ENCODE data around the gene C1QL1. TPM values are rescaled to one million over a fixed set of nuclear protein-coding genes. Genes with fewer than 3 reads are reported as not detected.

C1QL1 gene
- total and polyA plus RNA-seq, 2 of the 13 experiments (the other 11 are each of a cell fraction or from before 2014, with no cell fraction given), result 0.11 TPM

DNA sequence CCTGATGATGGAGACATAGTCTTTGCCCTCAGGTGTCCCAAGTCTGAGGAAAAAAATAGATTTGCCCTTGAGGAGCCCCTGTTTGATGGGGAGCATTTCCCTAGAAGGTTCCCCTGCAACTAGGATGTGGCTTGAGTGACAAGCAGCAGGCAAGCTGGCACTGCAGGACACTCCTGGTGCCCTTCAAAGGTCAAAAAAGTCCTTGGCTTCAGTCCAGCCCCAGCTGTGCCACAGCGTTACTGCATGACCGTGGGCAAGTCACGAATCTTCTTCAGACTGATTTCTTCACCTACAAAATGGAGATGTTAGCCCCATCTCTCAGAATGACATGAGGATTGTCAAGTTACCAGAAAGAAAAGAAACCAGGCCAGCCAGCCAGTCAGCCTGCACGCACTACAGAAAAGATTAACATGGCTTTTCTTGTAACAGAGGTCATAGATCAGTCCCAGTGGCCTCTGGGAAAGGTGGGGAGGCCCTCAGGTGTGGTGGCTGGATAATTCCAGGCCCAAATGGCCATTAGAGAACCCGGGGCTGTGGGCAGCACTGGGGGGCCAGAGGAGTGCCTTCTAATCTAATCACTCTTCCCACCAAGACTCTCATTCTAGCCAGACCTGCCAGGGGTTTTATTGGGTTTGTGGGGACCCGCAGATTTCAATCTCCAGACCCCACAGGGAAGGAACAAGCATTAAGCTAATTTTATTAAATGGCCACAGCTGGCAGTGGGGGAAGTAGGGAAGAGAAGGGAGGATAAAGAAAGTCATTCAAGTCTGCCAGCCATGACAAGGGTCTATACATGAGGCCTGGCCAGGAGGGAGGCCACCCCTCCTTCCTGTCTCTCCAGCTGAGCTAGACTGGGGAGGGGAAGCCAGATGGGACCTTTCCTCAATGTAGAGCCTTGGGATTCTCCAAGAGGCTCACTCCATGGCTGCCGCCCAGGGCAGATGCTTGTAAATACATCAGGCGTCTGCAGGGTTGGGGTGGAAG lies 10.8 kb downstream of the C1QL1 start:
- in situ Hi-C loops (cut with HindIII; ENCODE audit: extremely low pct_ligation_motif_present, low pct_unique_long_range_greater_than_20kb), result no loop called here
- DNase-seq (ENCODE audit: low spot score), result no peak
- no peak overlapping the region for H3K27ac ChIP-seq (ENCODE audit: extremely low read length, insufficient read depth, low read length)
- H3K4me2 ChIP-seq (ENCODE audit: low read depth, low read length), result peak overlapping the region; percentile 84
- H3K27me3 ChIP-seq (ENCODE audit: control insufficient read depth in 1 of 2, insufficient read depth in 2 of 2, low read length in 2 of 2), result peaks cover 0 to 14% of the 10 kb centered on the region in 2 experiments; a peak in 1 of 5 replicates
- intact Hi-C loops (cut with micrococcal nuclease; ENCODE audit: unreplicated experiment), result no loop called here
- no TSS peak for BruUV-seq (replicated peaks)
- ATAC-seq, result peak; percentile 37
- POLR2A ChIA-PET, result no interaction called here
- CTCF ChIA-PET (ENCODE audit: low intra/inter-chr PET ratio, low total read pairs), result no interaction called here
- no peaks in the 10 kb centered on the region for H3K9me3 ChIP-seq (ENCODE audit: low read length)
- H3K4me3 ChIP-seq (replicated peaks in 1 of 3; ENCODE audit: insufficient read depth in 1 of 3, low read depth in 2 of 3, low read length in 3 of 3), result peak overlapping the region; percentile 25 to 58 (median 39)
- H3K4me1 ChIP-seq (ENCODE audit: insufficient read depth, low read length), result peaks cover 34% of the 10 kb centered on the region
- 18% methylated on average over 7 of the region's 8 CpGs for WGBS (ENCODE audit: low lambda C conversion rate)
- no peaks in the 10 kb centered on the region for H3K36me3 ChIP-seq (replicated peaks in 1 of 2; ENCODE audit: control insufficient read depth in 1 of 2, insufficient read depth in 2 of 2, low read length in 2 of 2)
- no peaks in the 10 kb centered on the region for H3K79me2 ChIP-seq (ENCODE audit: insufficient read depth, low read length)
- peak overlapping the region; percentile 42; the same call in 1 of the 2 replicates for H3K9ac ChIP-seq (ENCODE audit: insufficient read depth, low read depth, low read length)
- H4K20me1 ChIP-seq (ENCODE audit: insufficient read depth, low read length), result no peaks in the 10 kb centered on the region
- FAIRE-seq, result peak; percentile 88
- peak overlapping the region; percentile 78 for H2AFZ ChIP-seq (ENCODE audit: low read length)
- TF ChIP-seq MED1 (CRISPR knock-in tag; IDR thresholded peaks at IDR 0.05) (peak; percentile 36; the same call in 1 of the 2 replicates), ZMYM4 (CRISPR knock-in tag; IDR thresholded peaks at IDR 0.05) (0 out of 2 replicates have a peak, but pooled peaks have one; percentile 19), IKZF4 (CRISPR knock-in tag; IDR thresholded peaks at IDR 0.05; ENCODE audit: borderline replicate concordance, low read depth, not compliant biosample characterization) (no peak), KAT8 (CRISPR knock-in tag; IDR thresholded peaks at IDR 0.05) (0 out of 2 replicates have a peak, but pooled peaks have one; percentile 35), YEATS2 (CRISPR knock-in tag; IDR thresholded peaks at IDR 0.05; ENCODE audit: borderline replicate concordance) (0 out of 2 replicates have a peak, but pooled peaks have one; percentile 33), PHF20 (CRISPR knock-in tag; IDR thresholded peaks at IDR 0.05) (peak; percentile 45; the same call in 1 of the 2 replicates), GZF1 (CRISPR knock-in tag; IDR thresholded peaks at IDR 0.05) (no peak), NCOR1 (IDR thresholded peaks at IDR 0.05; ENCODE audit: borderline replicate concordance, low read length) (no peak), ZKSCAN1 (IDR thresholded peaks at IDR 0.05; ENCODE audit: low read length) (no peak), ZNF543 (CRISPR knock-in tag; IDR thresholded peaks at IDR 0.05) (no peak)
- TF ChIP-seq, protein P1, sequence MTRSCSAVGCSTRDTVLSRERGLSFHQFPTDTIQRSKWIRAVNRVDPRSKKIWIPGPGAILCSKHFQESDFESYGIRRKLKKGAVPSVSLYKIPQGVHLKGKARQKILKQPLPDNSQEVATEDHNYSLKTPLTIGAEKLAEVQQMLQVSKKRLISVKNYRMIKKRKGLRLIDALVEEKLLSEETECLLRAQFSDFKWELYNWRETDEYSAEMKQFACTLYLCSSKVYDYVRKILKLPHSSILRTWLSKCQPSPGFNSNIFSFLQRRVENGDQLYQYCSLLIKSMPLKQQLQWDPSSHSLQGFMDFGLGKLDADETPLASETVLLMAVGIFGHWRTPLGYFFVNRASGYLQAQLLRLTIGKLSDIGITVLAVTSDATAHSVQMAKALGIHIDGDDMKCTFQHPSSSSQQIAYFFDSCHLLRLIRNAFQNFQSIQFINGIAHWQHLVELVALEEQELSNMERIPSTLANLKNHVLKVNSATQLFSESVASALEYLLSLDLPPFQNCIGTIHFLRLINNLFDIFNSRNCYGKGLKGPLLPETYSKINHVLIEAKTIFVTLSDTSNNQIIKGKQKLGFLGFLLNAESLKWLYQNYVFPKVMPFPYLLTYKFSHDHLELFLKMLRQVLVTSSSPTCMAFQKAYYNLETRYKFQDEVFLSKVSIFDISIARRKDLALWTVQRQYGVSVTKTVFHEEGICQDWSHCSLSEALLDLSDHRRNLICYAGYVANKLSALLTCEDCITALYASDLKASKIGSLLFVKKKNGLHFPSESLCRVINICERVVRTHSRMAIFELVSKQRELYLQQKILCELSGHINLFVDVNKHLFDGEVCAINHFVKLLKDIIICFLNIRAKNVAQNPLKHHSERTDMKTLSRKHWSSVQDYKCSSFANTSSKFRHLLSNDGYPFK (CRISPR knock-in tag; IDR thresholded peaks at IDR 0.05; ENCODE audit: borderline replicate concordance), result 0 out of 2 replicates have a peak, but pooled peaks have one; percentile 22
- TF ChIP-seq, protein P2, sequence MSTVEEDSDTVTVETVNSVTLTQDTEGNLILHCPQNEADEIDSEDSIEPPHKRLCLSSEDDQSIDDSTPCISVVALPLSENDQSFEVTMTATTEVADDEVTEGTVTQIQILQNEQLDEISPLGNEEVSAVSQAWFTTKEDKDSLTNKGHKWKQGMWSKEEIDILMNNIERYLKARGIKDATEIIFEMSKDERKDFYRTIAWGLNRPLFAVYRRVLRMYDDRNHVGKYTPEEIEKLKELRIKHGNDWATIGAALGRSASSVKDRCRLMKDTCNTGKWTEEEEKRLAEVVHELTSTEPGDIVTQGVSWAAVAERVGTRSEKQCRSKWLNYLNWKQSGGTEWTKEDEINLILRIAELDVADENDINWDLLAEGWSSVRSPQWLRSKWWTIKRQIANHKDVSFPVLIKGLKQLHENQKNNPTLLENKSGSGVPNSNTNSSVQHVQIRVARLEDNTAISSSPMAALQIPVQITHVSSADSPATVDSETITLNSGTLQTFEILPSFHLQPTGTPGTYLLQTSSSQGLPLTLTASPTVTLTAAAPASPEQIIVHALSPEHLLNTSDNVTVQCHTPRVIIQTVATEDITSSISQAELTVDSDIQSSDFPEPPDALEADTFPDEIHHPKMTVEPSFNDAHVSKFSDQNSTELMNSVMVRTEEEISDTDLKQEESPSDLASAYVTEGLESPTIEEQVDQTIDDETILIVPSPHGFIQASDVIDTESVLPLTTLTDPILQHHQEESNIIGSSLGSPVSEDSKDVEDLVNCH (CRISPR knock-in tag; IDR thresholded peaks at IDR 0.05), result no peak
- TF ChIP-seq, protein P3, sequence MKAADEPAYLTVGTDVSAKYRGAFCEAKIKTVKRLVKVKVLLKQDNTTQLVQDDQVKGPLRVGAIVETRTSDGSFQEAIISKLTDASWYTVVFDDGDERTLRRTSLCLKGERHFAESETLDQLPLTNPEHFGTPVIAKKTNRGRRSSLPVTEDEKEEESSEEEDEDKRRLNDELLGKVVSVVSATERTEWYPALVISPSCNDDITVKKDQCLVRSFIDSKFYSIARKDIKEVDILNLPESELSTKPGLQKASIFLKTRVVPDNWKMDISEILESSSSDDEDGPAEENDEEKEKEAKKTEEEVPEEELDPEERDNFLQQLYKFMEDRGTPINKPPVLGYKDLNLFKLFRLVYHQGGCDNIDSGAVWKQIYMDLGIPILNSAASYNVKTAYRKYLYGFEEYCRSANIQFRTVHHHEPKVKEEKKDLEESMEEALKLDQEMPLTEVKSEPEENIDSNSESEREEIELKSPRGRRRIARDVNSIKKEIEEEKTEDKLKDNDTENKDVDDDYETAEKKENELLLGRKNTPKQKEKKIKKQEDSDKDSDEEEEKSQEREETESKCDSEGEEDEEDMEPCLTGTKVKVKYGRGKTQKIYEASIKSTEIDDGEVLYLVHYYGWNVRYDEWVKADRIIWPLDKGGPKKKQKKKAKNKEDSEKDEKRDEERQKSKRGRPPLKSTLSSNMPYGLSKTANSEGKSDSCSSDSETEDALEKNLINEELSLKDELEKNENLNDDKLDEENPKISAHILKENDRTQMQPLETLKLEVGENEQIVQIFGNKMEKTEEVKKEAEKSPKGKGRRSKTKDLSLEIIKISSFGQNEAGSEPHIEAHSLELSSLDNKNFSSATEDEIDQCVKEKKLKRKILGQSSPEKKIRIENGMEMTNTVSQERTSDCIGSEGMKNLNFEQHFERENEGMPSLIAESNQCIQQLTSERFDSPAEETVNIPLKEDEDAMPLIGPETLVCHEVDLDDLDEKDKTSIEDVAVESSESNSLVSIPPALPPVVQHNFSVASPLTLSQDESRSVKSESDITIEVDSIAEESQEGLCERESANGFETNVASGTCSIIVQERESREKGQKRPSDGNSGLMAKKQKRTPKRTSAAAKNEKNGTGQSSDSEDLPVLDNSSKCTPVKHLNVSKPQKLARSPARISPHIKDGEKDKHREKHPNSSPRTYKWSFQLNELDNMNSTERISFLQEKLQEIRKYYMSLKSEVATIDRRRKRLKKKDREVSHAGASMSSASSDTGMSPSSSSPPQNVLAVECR (CRISPR knock-in tag; IDR thresholded peaks at IDR 0.05; ENCODE audit: borderline replicate concordance), result no peak

Data from HepG2 (cell line).